ENCODE measurements around the gene DZIP1.

The DZIP1 gene

GRCh38 chr13:95642999-95643398, 1.5 kb downstream of the DZIP1 start:
- no peak for DNase-seq (ENCODE audit: low read depth, low spot score)

GRCh38 chr13:95642028-95642621, 2.4 kb downstream of the DZIP1 start:
- DNase-seq (ENCODE audit: low read depth, low spot score) = no peak

GRCh38 chr13:95641291-95642027, 3.0 kb downstream of the DZIP1 start:
- DNase-seq (ENCODE audit: low read depth, low spot score) = no peak

- DNase-seq (ENCODE audit: low read depth, low spot score) = no peak
These were observed 7.7 kb downstream of the DZIP1 start for GRCh38 chr13:95636853-95637252.

GRCh38 chr13:95630593-95630992, 13.9 kb downstream of the DZIP1 start:
- DNase-seq (ENCODE audit: low read depth, low spot score) = no peak

GRCh38 chr13:95629071-95629470, 15.4 kb downstream of the DZIP1 start:
- DNase-seq (ENCODE audit: low read depth, low spot score) = no peak

- no peak for DNase-seq (ENCODE audit: low read depth, low spot score)
These were observed 16.0 kb downstream of the DZIP1 start for GRCh38 chr13:95628488-95628887.

- DNase-seq (ENCODE audit: low read depth, low spot score) = no peak
These were observed 16.9 kb downstream of the DZIP1 start for GRCh38 chr13:95627590-95627989.

GRCh38 chr13:95626768-95627167, 17.7 kb downstream of the DZIP1 start:
- no peak for DNase-seq (ENCODE audit: low read depth, low spot score)

GRCh38 chr13:95624020-95624419, 20.5 kb downstream of the DZIP1 start:
- no peak for DNase-seq (ENCODE audit: low read depth, low spot score)

GRCh38 chr13:95623141-95623540, 21.4 kb downstream of the DZIP1 start:
- no peak for DNase-seq (ENCODE audit: low read depth, low spot score)

- no peak for DNase-seq (ENCODE audit: low read depth, low spot score)
These were observed 23.5 kb downstream of the DZIP1 start for GRCh38 chr13:95620825-95621498.

- no peak for DNase-seq (ENCODE audit: low read depth, low spot score)
These were observed 24.3 kb downstream of the DZIP1 start for GRCh38 chr13:95620030-95620824.

GRCh38 chr13:95615539-95615938, 29.0 kb downstream of the DZIP1 start:
- DNase-seq (ENCODE audit: low read depth, low spot score) = no peak

GRCh38 chr13:95614641-95615245, 29.8 kb downstream of the DZIP1 start:
- no peak for DNase-seq (ENCODE audit: low read depth, low spot score)

GRCh38 chr13:95608640-95609323, 35.7 kb downstream of the DZIP1 start:
- no peak for DNase-seq (ENCODE audit: low read depth, low spot score)

- peak; percentile 25 for DNase-seq (ENCODE audit: low read depth, low spot score)
These were observed 37.1 kb downstream of the DZIP1 start for GRCh38 chr13:95607366-95607765.

GRCh38 chr13:95605448-95606125, 38.9 kb downstream of the DZIP1 start:
- no peak for DNase-seq (ENCODE audit: low read depth, low spot score)

GRCh38 chr13:95604556-95604915, 40.0 kb downstream of the DZIP1 start:
- no peak for DNase-seq (ENCODE audit: low read depth, low spot score)

- DNase-seq (ENCODE audit: low read depth, low spot score) = peak; percentile 41
These were observed 40.5 kb downstream of the DZIP1 start for GRCh38 chr13:95603887-95604555.

Measured in brain pericyte (primary cell).